ENCODE measurements around the gene PLPPR1.

DNA sequence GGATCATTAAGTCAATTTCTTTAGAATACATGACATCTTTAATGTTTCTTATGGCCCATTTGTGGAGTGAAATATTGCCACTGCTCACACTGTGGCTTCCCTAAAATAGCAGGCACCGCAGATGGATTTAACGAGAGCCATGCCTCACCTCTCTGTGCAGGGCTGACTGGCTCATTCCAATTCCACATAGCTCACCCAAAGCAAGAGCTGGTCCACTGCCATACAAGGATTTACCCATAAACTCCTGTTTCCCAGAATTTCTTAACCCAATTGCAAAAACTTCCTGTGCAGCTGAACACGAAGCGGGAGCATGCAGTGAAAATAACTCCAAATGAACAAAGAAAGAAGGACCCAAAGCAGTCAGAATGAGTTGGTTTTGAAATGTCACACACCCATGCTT lies 196.7 kb downstream of the PLPPR1 start:
- TF ChIP-seq, protein P1, sequence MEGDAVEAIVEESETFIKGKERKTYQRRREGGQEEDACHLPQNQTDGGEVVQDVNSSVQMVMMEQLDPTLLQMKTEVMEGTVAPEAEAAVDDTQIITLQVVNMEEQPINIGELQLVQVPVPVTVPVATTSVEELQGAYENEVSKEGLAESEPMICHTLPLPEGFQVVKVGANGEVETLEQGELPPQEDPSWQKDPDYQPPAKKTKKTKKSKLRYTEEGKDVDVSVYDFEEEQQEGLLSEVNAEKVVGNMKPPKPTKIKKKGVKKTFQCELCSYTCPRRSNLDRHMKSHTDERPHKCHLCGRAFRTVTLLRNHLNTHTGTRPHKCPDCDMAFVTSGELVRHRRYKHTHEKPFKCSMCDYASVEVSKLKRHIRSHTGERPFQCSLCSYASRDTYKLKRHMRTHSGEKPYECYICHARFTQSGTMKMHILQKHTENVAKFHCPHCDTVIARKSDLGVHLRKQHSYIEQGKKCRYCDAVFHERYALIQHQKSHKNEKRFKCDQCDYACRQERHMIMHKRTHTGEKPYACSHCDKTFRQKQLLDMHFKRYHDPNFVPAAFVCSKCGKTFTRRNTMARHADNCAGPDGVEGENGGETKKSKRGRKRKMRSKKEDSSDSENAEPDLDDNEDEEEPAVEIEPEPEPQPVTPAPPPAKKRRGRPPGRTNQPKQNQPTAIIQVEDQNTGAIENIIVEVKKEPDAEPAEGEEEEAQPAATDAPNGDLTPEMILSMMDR (IDR thresholded peaks at IDR 0.05; ENCODE audit: low read depth, low read length, missing input control), result no peak
- TF ChIP-seq, protein P2, sequence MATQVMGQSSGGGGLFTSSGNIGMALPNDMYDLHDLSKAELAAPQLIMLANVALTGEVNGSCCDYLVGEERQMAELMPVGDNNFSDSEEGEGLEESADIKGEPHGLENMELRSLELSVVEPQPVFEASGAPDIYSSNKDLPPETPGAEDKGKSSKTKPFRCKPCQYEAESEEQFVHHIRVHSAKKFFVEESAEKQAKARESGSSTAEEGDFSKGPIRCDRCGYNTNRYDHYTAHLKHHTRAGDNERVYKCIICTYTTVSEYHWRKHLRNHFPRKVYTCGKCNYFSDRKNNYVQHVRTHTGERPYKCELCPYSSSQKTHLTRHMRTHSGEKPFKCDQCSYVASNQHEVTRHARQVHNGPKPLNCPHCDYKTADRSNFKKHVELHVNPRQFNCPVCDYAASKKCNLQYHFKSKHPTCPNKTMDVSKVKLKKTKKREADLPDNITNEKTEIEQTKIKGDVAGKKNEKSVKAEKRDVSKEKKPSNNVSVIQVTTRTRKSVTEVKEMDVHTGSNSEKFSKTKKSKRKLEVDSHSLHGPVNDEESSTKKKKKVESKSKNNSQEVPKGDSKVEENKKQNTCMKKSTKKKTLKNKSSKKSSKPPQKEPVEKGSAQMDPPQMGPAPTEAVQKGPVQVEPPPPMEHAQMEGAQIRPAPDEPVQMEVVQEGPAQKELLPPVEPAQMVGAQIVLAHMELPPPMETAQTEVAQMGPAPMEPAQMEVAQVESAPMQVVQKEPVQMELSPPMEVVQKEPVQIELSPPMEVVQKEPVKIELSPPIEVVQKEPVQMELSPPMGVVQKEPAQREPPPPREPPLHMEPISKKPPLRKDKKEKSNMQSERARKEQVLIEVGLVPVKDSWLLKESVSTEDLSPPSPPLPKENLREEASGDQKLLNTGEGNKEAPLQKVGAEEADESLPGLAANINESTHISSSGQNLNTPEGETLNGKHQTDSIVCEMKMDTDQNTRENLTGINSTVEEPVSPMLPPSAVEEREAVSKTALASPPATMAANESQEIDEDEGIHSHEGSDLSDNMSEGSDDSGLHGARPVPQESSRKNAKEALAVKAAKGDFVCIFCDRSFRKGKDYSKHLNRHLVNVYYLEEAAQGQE (IDR thresholded peaks at IDR 0.05), result no peak
